H54 (cell line): Measurements from ENCODE around the gene LIN7C.
A peak's percentile ranks its signal among the peaks of the same experiment; 100 is the strongest.
"Not testable (repeated sequence)": the region's sequence is repeated elsewhere in the genome, so short reads cannot be mapped to it uniquely, and the experiment has no call there.

ENCODE experiments used
- DNase-seq: peaks from one replicate; pipeline ENCODE4 v3.0.0; 2011; ENCODE audit warnings: low spot score, mixed read lengths; ENCODE audit not compliant: insufficient read length
- FAIRE-seq: peaks from 3 replicates; lab custom pipeline; 2011; peaks lifted over from hg19 to GRCh38; lab: Jason Lieb, UNC
- POLR2A ChIP-seq: IDR thresholded peaks from 2 replicates; pipeline ENCODE4 v1.6.1; 2011; ENCODE audit warnings: low read depth, mild to moderate bottlenecking, low read length

LIN7C gene

DNA sequence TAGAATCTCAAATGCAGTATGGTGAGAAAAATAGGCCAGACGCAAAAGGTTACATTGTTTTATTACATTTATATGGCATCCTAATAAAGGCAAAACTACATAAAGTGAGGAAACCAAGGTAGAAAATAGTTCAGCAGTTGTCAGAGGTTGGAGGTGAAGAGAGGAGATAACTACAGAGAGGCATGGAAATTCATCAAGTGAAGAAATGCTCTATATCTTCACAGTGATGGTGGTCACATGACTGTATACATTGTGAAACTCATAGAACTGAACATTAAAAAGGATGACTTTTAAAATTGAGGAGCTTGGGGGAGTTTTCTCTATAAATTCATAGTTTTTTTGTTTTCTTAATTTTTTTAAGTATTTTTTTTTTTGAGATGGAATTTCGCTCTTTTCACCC is 48.4 kb downstream of the LIN7C start:
- DNase-seq (no peak), FAIRE-seq (no peak)
- TF ChIP-seq POLR2A = no peak

DNA sequence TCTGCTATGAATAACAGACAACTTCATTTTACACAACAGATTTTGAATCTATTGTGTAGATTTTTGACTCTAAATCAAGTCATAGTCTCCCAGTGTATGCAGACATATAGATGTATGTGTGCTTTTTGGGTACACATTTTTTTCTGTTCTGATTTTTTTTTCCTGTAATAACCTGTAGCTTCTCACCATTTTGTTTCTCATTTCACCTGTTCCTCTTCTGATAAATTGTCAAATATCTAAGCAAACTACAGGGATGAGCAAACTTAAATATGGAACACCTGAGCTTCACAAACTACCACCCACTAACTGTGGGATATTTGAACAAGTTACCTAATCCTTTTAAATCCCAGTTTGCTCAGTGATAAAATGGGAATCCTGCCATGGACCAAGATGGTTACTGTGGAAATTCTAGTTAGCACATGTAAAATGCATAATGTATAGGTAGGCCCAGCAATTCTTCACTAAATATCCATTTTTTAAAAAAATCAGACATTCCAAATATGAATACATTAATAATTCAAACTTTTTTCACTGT is 49.7 kb downstream of the LIN7C start:
- no peak for FAIRE-seq

DNA sequence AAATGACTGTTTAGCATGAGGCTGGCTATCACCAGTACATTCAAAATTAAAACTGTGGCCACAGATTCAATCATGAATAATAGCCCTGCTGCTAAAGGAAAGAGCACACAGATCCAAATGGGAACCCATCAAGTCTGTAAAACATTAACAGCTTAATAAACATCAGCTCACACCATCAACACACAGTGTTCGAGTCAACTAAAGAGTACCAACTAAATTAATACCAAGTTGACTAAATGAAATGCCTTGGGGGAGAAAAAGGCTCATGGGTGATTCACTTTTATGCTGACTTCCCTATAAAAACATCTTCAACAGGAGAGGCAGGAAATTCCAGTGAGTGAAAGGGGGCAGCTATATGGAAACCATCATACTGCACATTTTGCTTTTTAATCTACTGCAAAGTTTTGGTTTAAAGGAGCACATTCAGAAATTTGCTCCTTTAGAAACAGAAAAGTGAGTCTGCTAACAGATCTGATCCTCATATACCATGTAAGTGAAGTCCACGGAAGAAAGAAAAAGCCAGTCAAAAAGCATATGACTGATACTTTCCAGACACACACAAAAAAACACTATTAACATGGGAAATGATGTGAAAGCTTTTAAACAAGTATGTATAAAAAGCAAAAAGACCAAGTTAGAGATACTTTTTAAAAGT is 50.3 kb downstream of the LIN7C start:
- no peak for DNase-seq
- no peak for TF ChIP-seq POLR2A
- FAIRE-seq = peak; percentile 80

More for the DNA sequence above, 49.7 kb downstream of the LIN7C start:
- TF ChIP-seq POLR2A = no peak
- no peak for DNase-seq

DNA sequence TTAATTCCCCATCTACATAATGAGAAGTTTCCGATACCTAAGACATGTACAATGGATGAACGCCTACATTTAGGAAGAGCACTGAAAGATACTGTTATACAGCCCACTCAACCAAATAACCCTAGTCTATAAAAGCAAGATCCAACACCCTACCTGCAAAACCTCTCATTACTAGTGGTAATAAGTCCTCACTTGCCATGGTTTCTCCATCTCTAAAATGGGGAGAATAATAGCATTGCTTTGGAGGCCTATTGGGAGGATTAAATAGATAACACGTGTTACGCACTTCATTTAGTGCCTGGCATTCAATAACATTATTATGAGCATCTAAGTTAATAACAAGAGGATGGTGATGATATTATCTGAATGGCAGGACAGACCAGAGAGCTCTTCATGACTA is 50.9 kb downstream of the LIN7C start:
- FAIRE-seq (no peak), DNase-seq (no peak)
- TF ChIP-seq POLR2A = no peak

DNA sequence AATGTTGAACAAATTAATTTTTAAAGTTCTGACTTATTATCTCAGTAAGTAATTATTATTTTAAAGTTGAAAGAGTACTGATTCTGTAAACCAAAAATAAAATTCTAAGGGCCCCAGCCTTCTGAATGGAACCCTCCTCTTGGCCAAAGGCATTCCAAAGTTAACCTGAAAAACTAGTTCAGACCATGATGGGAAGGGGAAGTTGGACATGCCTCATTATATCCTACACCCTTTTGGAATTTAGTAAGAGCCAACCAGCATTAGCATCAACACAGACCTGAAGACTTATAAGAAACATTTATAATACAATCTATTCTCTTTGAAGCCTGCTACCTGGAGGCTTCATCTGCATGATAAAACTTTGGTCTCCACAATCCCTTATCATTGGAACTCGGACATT is 52.9 kb downstream of the LIN7C start:
- no peak for DNase-seq
- FAIRE-seq = no peak
- TF ChIP-seq POLR2A = no peak

DNA sequence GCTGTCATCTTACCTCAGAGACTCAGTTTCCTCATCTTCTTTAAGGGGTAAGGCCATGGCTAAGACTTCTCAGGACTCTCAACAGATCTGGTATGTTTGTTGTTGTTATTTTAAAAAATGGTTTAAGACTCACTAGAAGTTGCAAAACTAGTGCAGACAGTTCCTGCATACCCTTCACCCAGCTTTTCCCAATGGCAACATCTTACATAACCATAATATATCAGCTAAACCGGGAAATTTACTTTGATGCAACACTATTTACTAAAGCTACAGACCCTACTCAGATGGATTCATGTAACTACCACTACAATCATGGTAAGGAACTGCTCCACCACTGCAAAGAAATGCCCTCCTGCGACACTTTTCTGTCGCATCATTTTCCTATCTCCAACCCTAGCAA is 54.4 kb downstream of the LIN7C start:
- no peak for FAIRE-seq
- no peak for TF ChIP-seq POLR2A
- DNase-seq = no peak

DNA sequence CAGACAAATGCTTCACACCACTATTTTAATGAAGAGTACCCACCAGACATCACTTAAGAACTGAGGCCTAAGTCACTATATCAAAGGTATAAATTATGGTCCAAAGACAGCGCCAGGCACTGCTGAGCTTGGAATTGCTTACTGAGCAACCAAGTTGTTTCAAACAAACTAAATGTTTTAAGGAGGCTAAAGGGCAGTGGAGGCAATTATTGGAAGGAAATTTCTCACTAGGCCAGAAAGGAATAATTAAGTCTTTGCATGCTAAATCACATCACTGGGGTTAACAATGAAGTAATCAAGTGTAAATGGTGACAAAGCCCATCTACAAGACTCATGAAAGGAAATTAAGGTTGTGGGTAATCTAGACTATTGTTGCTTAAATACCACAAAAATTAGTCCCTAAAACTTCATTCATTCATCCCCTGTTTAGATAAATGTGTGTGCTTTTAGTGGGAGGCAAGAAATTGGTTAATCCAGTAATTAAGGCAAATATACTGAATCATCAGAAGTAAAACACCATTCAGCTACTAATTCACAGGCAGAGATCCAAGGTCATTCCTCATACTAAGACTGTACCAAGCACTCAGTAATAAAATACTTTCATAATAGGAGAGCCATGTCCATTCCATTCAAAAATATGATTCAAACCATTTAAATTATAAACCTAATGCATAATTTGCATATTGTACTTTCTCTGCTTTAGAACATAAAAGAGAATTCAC is 55.2 kb downstream of the LIN7C start:
- no peak for TF ChIP-seq POLR2A
- FAIRE-seq (peak; percentile 67), DNase-seq (no peak)

DNA sequence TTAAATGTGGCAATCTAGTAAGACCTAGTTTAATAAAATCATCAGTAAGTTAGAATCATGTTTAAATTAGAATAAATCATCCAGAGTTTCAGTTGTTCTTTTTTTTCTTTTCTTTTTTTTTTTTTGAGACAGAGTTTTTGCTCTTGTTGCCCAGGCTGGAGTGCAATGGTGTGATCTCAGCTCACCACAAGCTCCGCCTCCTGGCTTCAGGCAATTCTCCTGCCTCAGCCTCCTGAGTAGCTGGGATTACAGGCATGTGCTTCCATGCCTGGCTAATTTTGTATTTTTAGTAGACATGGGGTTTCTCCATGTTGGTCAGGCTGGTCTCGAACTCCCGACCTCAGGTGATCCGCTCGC is 58.4 kb downstream of the LIN7C start:
- not testable (repeated sequence) for DNase-seq, FAIRE-seq

DNA sequence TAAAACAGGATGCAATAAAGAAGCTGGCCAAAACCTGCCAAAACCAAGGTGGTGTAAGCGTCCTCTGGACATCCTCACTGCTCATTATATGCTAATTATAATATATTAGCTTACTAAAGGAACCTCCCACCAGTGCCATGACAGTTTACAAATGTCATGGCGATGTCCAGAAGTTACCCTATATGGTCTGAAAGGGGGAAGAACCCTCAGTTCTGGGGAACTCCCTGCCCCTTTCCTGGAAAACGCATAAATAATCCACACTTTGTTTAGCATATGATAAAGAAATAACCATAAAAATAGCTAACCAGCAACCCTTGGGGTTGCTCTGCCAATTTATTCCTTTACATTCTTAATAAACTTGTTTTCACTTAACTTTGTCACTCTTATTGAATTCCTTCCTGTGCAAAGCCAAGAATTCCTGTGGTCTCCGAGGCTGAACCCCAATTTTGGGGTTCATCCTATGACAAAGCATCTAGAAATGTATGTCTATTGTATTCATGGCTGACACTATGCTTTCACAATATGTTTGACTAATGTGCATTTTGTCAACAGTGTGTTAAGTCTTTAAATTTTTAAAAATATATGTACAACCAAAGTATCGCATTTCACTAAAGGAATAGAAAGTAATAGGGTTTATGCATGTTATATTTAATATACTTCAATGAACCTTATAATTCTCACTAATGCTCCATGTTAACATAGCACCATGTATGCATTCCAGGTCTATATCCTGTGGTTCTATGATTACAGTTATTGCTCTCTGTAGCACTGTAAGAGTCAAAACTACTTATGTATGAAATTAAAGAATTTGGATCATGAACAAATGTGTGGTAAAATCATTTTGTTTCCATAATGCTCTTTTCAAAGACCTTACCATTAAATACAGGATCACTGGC is 59.0 kb downstream of the LIN7C start:
- FAIRE-seq (peak; percentile 58), DNase-seq (no peak)
- TF ChIP-seq POLR2A = no peak

DNA sequence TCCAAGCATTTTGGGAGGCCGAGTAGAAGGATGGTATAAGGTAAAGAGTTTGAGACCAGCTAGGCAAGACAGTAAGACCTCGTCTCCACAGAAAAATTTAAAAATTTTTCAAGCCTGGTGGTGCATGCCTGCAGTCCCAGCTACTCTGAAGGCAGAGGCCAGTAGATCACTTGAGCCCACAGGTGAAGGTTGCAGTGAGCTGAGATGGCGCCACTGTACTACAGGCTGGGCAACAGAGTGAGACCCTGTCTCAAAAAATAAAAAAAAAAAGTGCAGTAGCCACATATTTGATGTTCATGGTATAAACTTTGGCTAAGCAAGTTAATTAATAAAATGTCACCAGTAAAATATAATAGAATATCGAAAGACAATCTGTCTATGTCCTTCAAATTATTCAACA is 60.9 kb downstream of the LIN7C start:
- DNase-seq (no peak), FAIRE-seq (no peak)
- TF ChIP-seq POLR2A = no peak

DNA sequence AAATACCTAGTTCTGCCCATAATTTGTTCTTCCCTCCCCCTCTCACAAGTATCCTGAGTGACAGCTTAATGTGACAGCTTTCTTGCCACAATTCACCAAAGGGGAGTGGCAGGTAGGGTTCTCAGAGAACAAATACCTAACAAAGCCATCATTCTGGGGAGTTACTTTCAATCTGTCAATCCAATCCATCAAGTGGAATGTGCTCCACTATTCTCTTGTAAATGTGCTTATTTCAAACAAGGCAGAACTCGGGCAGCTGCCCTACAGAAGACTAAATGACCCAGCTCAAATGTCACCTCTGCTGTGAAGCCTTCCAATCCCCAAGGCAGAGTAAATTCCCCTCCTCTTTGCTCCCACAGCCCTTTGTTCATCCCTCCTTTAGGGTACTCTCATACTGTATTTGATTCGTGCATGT is 61.8 kb downstream of the LIN7C start:
- no peak for DNase-seq
- FAIRE-seq = no peak

More for the DNA sequence above, 61.8 kb downstream of the LIN7C start:
- TF ChIP-seq POLR2A = no peak
